K562 (cell line): ENCODE data around the gene CRABP2. TPM values are rescaled to one million over a fixed set of nuclear protein-coding genes. Genes with fewer than 3 reads are reported as not detected.
A peak's percentile ranks its signal among the peaks of the same experiment; 100 is the strongest.

Experiments
- ATAC-seq: fragments of 200-7000 bp; cut with Tn5 transposase; 3 replicates; pipeline ENCODE4 v1.9.1; 2020; ENCODE audit warnings: moderate library complexity
- BruUV-seq: library from RNA; stranded (reverse); fragments of 400-500 nt; replicated peaks from 2 replicates; lab custom pipeline; 2021; lab: Mats Ljungman, UMichigan
- CTCF ChIA-PET: fragments of 300-600 bp; formaldehyde crosslinking; extraction: SDS; loops from one replicate; lab custom pipeline; 2021; ENCODE audit warnings: low intra/inter-chr PET ratio; lab: Yijun Ruan, JAX
- POLR2A ChIA-PET: fragments of 300-600, 350-650 bp; sonication (Branson Sonifier 250); formaldehyde crosslinking; extraction: SDS; loops from one replicate; lab custom pipeline; 2021; ENCODE audit warnings: antibody characterized with exemption, inconsistent platforms; lab: Yijun Ruan, JAX
- DNase-seq, 4 experiments: peaks; one replicate each; pipeline versions ENCODE4 v3.0.0 to v3.0.0-alpha.2; 2011 to 2018; ENCODE audit warnings: low spot score in 3 of 4, mixed read lengths in 3 of 4; ENCODE audit errors: extremely low read depth in 1 of 4
- FAIRE-seq: peaks from 2 replicates; lab custom pipeline; 2011; peaks lifted over from hg19 to GRCh38; lab: Jason Lieb, UNC
- H2AFZ ChIP-seq: 2 replicates; pipeline ENCODE4 v1.6.0; 2011; ENCODE audit warnings: low read depth, low read length, control low read depth, inconsistent platforms
- H3K27ac ChIP-seq: fragments of 200-600 bp; 3 replicates; pipeline ENCODE4 v1.8.0; 2011; ENCODE audit warnings: low read depth, mild to moderate bottlenecking, control low read depth, inconsistent platforms, low read length, moderate library complexity, mixed read lengths; ENCODE audit errors: extremely low read depth
- H3K27me3 ChIP-seq, 2 experiments: fragments of 300-600 bp in 1 of 2; 2 replicates in 1 of 2; 3 replicates in 1 of 2; pipeline versions ENCODE4 v1.6.0 to v1.8.0; 2011; ENCODE audit warnings: inconsistent platforms in 2 of 2, low read length in 2 of 2, mild to moderate bottlenecking in 1 of 2, mixed read lengths in 1 of 2, moderate library complexity in 1 of 2; ENCODE audit not compliant: control insufficient read depth in 2 of 2, insufficient read depth in 2 of 2
- H3K36me3 ChIP-seq: fragments of 300-600 bp; 3 replicates; pipeline ENCODE4 v1.8.0; 2011; ENCODE audit warnings: mild to moderate bottlenecking, low read length, inconsistent platforms; ENCODE audit not compliant: control insufficient read depth, insufficient read depth
- H3K4me1 ChIP-seq, 2 experiments: fragments of 200-600 bp in 1 of 2; replicated peaks in 1 of 2; 2 replicates in 1 of 2; 3 replicates in 1 of 2; pipeline versions ENCODE4 v1.5.1 to v1.8.0; 2011; ENCODE audit warnings: inconsistent platforms in 2 of 2, low read length in 2 of 2, mild to moderate bottlenecking in 1 of 2, mixed read lengths in 1 of 2, moderate library complexity in 1 of 2; ENCODE audit not compliant: control insufficient read depth in 2 of 2, insufficient read depth in 2 of 2
- H3K4me2 ChIP-seq: 2 replicates; pipeline ENCODE4 v1.6.1; 2011; ENCODE audit warnings: low read length, control low read depth, inconsistent platforms, mixed read lengths; ENCODE audit not compliant: insufficient read depth
- H3K4me3 ChIP-seq: fragments of 200-600 bp; sonication (generic), shearing (Covaris generic); 2 replicates; pipeline ENCODE4 v1.5.1; 2016; ENCODE audit warnings: control low read depth, inconsistent platforms
- H3K79me2 ChIP-seq: fragments of 200-600 bp; 3 replicates; pipeline ENCODE4 v1.8.0; 2011; ENCODE audit warnings: low read length, inconsistent platforms; ENCODE audit not compliant: control insufficient read depth, insufficient read depth
- H3K9ac ChIP-seq, 2 experiments: 2 replicates each; pipeline versions ENCODE4 v1.6.0 to v1.6.1; 2011; ENCODE audit warnings: low read depth in 2 of 2, low read length in 2 of 2, control low read depth in 1 of 2, inconsistent platforms in 1 of 2, mild to moderate bottlenecking in 1 of 2, mixed read lengths in 1 of 2; ENCODE audit not compliant: insufficient read depth in 1 of 2
- H3K9me1 ChIP-seq: one replicate; pipeline ENCODE4 v1.6.0; 2011; ENCODE audit warnings: inconsistent platforms, mild to moderate bottlenecking, low read length, moderate library complexity; ENCODE audit not compliant: control insufficient read depth, insufficient read depth
- H3K9me3 ChIP-seq: replicated peaks from 2 replicates; pipeline ENCODE4 v1.5.1; 2011; ENCODE audit warnings: low read depth, low read length, inconsistent platforms; ENCODE audit not compliant: control insufficient read depth, insufficient read depth
- H4K20me1 ChIP-seq: replicated peaks from 2 replicates; pipeline ENCODE4 v1.6.1; 2011; ENCODE audit warnings: low read length, inconsistent platforms, mixed read lengths; ENCODE audit not compliant: control insufficient read depth, insufficient read depth
- CEBPB ChIP-seq: fragments of 450-650 bp; IDR thresholded peaks from 2 replicates; pipeline ENCODE4 v1.6.1; 2016; ENCODE audit warnings: missing genetic modification characterization, missing compliant biosample characterization
- CHD2 ChIP-seq: IDR thresholded peaks from 2 replicates; pipeline ENCODE4 v1.6.1; 2011; ENCODE audit warnings: low read depth, low read length
- CREB5 ChIP-seq: fragments of 250-450 bp; sonication (Bioruptor Pico); IDR thresholded peaks from 2 replicates; pipeline ENCODE4 v1.5.0; 2020; ENCODE audit warnings: mild to moderate bottlenecking
- JUN ChIP-seq, 2 experiments: sonication (generic) in 1 of 2; formaldehyde crosslinking in 1 of 2; IDR thresholded peaks; 2 replicates each; pipeline versions ENCODE4 v1.6.1 to v1.8.0; 2012 to 2022; ENCODE audit warnings: borderline replicate concordance in 2 of 2, mild to moderate bottlenecking in 2 of 2, improper control_type of control experiment in 1 of 2, low read depth in 1 of 2, low read length in 1 of 2, missing genetic modification reagents in 1 of 2
- MAFK ChIP-seq: IDR thresholded peaks from 2 replicates; pipeline ENCODE4 v1.6.1; 2011; ENCODE audit warnings: low read length, improper control_type of control experiment
- NBN ChIP-seq: fragments of 450-650 bp; IDR thresholded peaks from 2 replicates; pipeline ENCODE4 v1.6.1; 2016; ENCODE audit warnings: low read depth, mild to moderate bottlenecking
- NCOA2 ChIP-seq, 2 experiments: fragments of 450-650 bp; IDR thresholded peaks; 2 replicates each; pipeline ENCODE4 v1.6.1; 2018; ENCODE audit warnings: mild to moderate bottlenecking in 2 of 2, moderate library complexity in 1 of 2; ENCODE audit not compliant: partially characterized antibody in 2 of 2
- POLR2G ChIP-seq: fragments of 200-400 bp; formaldehyde crosslinking; IDR thresholded peaks from 2 replicates; pipeline ENCODE4 v1.6.1; 2017; ENCODE audit warnings: low read depth, mild to moderate bottlenecking, antibody characterized with exemption, low read length, moderate library complexity
- SREBF1 ChIP-seq: fragments of 150-350 bp; IDR thresholded peaks from 2 replicates; pipeline ENCODE4 v1.6.1; 2014; ENCODE audit warnings: antibody characterized with exemption, low read depth, low read length, borderline replicate concordance
- ZBTB33 ChIP-seq: sonication (generic); formaldehyde crosslinking; IDR thresholded peaks from 2 replicates; pipeline ENCODE4 v1.8.1; 2023; ENCODE audit warnings: mild to moderate bottlenecking, missing genetic modification reagents
- ZNF175 ChIP-seq: fragments of 200-800 bp; sonication (Bioruptor generic); IDR thresholded peaks from 2 replicates; pipeline ENCODE4 v1.6.1; 2016; ENCODE audit warnings: low read depth, mild to moderate bottlenecking, missing genetic modification characterization, missing compliant biosample characterization
- WGBS: fragments of 100-300 bp; shearing (Covaris generic); methylation state at CpG from one replicate; pipeline ENCODE4 v1.1.6; 2016; ENCODE audit warnings: low coverage, mixed read lengths; ENCODE audit not compliant: insufficient coverage; ENCODE audit errors: missing lambda C conversion rate; 5-methylcytosine and 5-hydroxymethylcytosine counted together
- in situ Hi-C: fragments of 300-500 bp; cut with MboI; formaldehyde crosslinking; loops from 4 replicates; pipeline ENCODE4 v1.15.0; 2018; ENCODE audit warnings: inconsistent platforms, mixed read lengths
- intact Hi-C: fragments of 100-400 bp; cut with micrococcal nuclease; formaldehyde crosslinking; loops from 2 replicates; pipeline ENCODE4 v1.14.2; 2022
- polyA plus RNA-seq, 8 experiments: library from polyadenylated mRNA; depleted of rRNA in 4 of 8; stranded (reverse) in 5 of 8; unstranded in 3 of 8; fragments of >200 nt; fragmentation: Nextera tagmentation in 2 of 8; fragmentation: Illumina TruSeq in 1 of 8; extraction: Ambion mirVana in 2 of 8; extraction: Trizol in 1 of 8; gene quantifications; 2 replicates each; pipeline versions ENCODE4 v1.2.1 to v1.2.3, GENCODE V29; 2011 to 2014; ENCODE audit warnings: inconsistent platforms in 1 of 8, missing spikeins in 1 of 8
- total RNA-seq, 7 experiments: library from RNA; depleted of rRNA in 6 of 7; stranded (reverse); fragments of >200 nt in 6 of 7; fragmentation: Illumina TruSeq in 2 of 7; extraction: Trizol in 2 of 7; gene quantifications; 2 replicates each; pipeline versions ENCODE4 v1.2.1 to v1.2.3, GENCODE V29; 2011 to 2021; ENCODE audit warnings: low replicate concordance in 1 of 7
- TF ChIP-seq, protein P1 (sequence below), 2 experiments: IDR thresholded peaks in 1 of 2; conservative IDR thresholded peaks in 1 of 2; 2 replicates each; pipeline ENCODE4 v1.6.1; 2016; ENCODE audit warnings: low read depth in 2 of 2, mild to moderate bottlenecking in 1 of 2, missing compliant biosample characterization in 1 of 2, missing genetic modification characterization in 1 of 2, moderate library complexity in 1 of 2

Gene CRABP2
- total and polyA plus RNA-seq, 9 of the 15 experiments (the other 6 are each of a cell fraction or from before 2014, with no cell fraction given) = 0.30 to 2.5 (median 0.82) TPM

- Histone ChIP-seq H3K9ac (peak within 1 kb of the TSS; percentile 58 to 90), H3K79me2 (no peaks in the 10 kb centered on the region; the same call in 2 of the 3 replicates), H3K4me3 (peak within 1 kb of the TSS; percentile 7; the same call in 1 of the 2 replicates), H3K27ac (peak within 1 kb of the TSS; percentile 53; the same call in 2 of the 3 replicates), H3K9me3 (no peaks in the 10 kb centered on the region), H3K4me1 (peaks cover 22 to 47% of the 10 kb centered on the region in 2 experiments), H4K20me1 (no peaks in the 10 kb centered on the region), H3K4me2 (peak within 1 kb of the TSS; percentile 82), H2AFZ (peak within 1 kb of the TSS; percentile 88), H3K9me1 (no peaks in the 10 kb centered on the region), H3K36me3 (no peaks in the 10 kb centered on the region), H3K27me3 (peaks cover 6 to 9% of the 10 kb centered on the region in 2 experiments; a peak in 3 of 5 replicates)
- ChIA-PET CTCF (interaction anchor here (0.5 to 4.8 kb wide), 6 partner anchors 12 to 220 kb away, joined by 3 to 110 read pairs (median 6); no protein-coding TSS in a partner anchor), POLR2A (interaction anchor here (0.6 to 3.1 kb wide), 14 partner anchors 12 to 559 kb away, joined by 3 to 24 read pairs (median 4); partner anchors contain the start of gene MRPL24)
- peak; percentile 89 to 92 (median 92) for DNase-seq
- peak; percentile 88 for ATAC-seq
- no peak for FAIRE-seq
- intact Hi-C loops = no loop called here
- WGBS = 62% methylated on average over 37 of the region's 70 CpGs
- no TSS peak for BruUV-seq
- in situ Hi-C loops = no loop called here
- TF ChIP-seq ZBTB33 (peak; percentile 89), JUN (IDR thresholded peaks at IDR 0.05; ENCODE audit: borderline replicate concordance, low read depth, low read length) (no peak), JUN (CRISPR knock-in tag; IDR thresholded peaks at IDR 0.05; ENCODE audit: borderline replicate concordance) (peak; percentile 55; the same call in 1 of the 2 replicates), ZNF175 (CRISPR knock-in tag) (no peak), POLR2G (peak; percentile 81), SREBF1 (no peak), NCOA2 (IDR thresholded peaks at IDR 0.05; ENCODE audit: partially characterized antibody in 2 of 2) (no peak), CHD2 (no peak; the same call in 1 of the 2 replicates), CEBPB (tag) (no peak), CREB5 (CRISPR knock-in tag) (no peak), NBN (no peak), MAFK (no peak)
- TF ChIP-seq, protein P1, sequence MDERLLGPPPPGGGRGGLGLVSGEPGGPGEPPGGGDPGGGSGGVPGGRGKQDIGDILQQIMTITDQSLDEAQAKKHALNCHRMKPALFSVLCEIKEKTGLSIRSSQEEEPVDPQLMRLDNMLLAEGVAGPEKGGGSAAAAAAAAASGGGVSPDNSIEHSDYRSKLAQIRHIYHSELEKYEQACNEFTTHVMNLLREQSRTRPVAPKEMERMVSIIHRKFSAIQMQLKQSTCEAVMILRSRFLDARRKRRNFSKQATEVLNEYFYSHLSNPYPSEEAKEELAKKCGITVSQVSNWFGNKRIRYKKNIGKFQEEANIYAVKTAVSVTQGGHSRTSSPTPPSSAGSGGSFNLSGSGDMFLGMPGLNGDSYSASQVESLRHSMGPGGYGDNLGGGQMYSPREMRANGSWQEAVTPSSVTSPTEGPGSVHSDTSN (CRISPR knock-in tag; IDR thresholded peaks at IDR 0.05; ENCODE audit: low read depth) = no peak
- TF ChIP-seq, protein P1 (tag; conservative IDR thresholded peaks at IDR 0.05; ENCODE audit: low read depth) = no peak
Observed at GRCh38 chr1:156676820-156677615, 28.4 kb downstream of the CRABP2 start, which contains the start of gene NES. TSS of gene NES (minus strand) at chr1:156677407. CDS start at chr1:156677264, 143 bp downstream.
